ENCODE results near the gene SF3B4. TPM values are rescaled to one million over a fixed set of nuclear protein-coding genes. Genes with fewer than 3 reads are reported as not detected.

The SF3B4 gene
- total and polyA plus RNA-seq, 2 of the 13 experiments (the other 11 are each of a cell fraction or from before 2014, with no cell fraction given): 13.8 to 14.8 TPM

DNA sequence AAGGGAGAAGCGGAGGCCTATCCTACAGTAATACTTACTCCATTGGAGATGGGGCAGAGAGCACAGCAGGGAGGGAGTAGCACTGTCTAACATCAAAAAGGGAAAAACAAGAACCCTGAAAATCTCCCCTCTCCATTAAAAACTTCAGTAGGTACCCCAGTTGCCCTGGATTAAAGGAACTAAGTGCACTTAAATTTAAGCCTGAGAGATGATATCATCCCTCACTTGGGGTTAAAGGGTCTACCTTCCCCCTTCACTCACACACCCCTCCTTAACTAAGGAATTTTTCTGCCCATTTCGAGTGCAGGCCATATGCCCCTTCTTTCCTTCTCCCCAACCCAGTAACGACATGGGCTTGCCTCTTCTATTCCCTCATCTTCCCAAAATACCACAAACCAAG lies 12.8 kb upstream of the SF3B4 start:
- ATAC-seq: no peak
- H3K27ac ChIP-seq (ENCODE audit: extremely low read length, insufficient read depth, low read length): no peak overlapping the region
- H3K27me3 ChIP-seq (ENCODE audit: control insufficient read depth in 1 of 2, insufficient read depth in 2 of 2, low read length in 2 of 2): no peaks in the 10 kb centered on the region
- ChIA-PET CTCF (ENCODE audit: low intra/inter-chr PET ratio, low total read pairs) (no interaction called here), POLR2A (interaction anchor here (3.0 to 6.0 kb wide), 2 partner anchors 12 to 53 kb away, joined by 18 to 74 read pairs; partner anchors contain the start of gene SF3B4)
- intact Hi-C loops (cut with micrococcal nuclease; ENCODE audit: unreplicated experiment) (no loop called here), in situ Hi-C loops (cut with HindIII; ENCODE audit: extremely low pct_ligation_motif_present, low pct_unique_long_range_greater_than_20kb) (no loop called here)
- no peak for DNase-seq (ENCODE audit: low spot score)
- WGBS (ENCODE audit: low lambda C conversion rate): 95% methylated on average over 3 of the region's 3 CpGs
- no peak for FAIRE-seq
- peaks cover 5 to 14% of the 10 kb centered on the region in 2 experiments; a peak in 3 of 5 replicates for H3K36me3 ChIP-seq (replicated peaks in 1 of 2; ENCODE audit: control insufficient read depth in 1 of 2, insufficient read depth in 2 of 2, low read length in 2 of 2)
- no peak overlapping the region for H2AFZ ChIP-seq (ENCODE audit: low read length)
- no peak overlapping the region for H3K9ac ChIP-seq (ENCODE audit: insufficient read depth, low read depth, low read length)
- no peak for TF ChIP-seq ZSCAN30 (CRISPR knock-in tag; IDR thresholded peaks at IDR 0.05)
- TF ChIP-seq ZNF383 (CRISPR knock-in tag; IDR thresholded peaks at IDR 0.05; ENCODE audit: borderline replicate concordance): no peak
- no peak for TF ChIP-seq ZNF660 (CRISPR knock-in tag; IDR thresholded peaks at IDR 0.05; ENCODE audit: borderline replicate concordance, low read depth)
- no peak for TF ChIP-seq ZBTB2 (CRISPR knock-in tag; IDR thresholded peaks at IDR 0.05; ENCODE audit: low read depth)
- TF ChIP-seq CERS6 (CRISPR knock-in tag; IDR thresholded peaks at IDR 0.05): no peak
- TF ChIP-seq ZNF138 (CRISPR knock-in tag; IDR thresholded peaks at IDR 0.05; ENCODE audit: low read depth): no peak
- TF ChIP-seq, protein P1, sequence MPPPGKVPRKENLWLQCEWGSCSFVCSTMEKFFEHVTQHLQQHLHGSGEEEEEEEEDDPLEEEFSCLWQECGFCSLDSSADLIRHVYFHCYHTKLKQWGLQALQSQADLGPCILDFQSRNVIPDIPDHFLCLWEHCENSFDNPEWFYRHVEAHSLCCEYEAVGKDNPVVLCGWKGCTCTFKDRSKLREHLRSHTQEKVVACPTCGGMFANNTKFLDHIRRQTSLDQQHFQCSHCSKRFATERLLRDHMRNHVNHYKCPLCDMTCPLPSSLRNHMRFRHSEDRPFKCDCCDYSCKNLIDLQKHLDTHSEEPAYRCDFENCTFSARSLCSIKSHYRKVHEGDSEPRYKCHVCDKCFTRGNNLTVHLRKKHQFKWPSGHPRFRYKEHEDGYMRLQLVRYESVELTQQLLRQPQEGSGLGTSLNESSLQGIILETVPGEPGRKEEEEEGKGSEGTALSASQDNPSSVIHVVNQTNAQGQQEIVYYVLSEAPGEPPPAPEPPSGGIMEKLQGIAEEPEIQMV (CRISPR knock-in tag; IDR thresholded peaks at IDR 0.05; ENCODE audit: low read depth): no peak
- no peak for TF ChIP-seq ZSCAN9 (CRISPR knock-in tag; IDR thresholded peaks at IDR 0.05; ENCODE audit: borderline replicate concordance)
- TF ChIP-seq TARDBP (CRISPR knock-in tag; IDR thresholded peaks at IDR 0.05): no peak
- no peak for TF ChIP-seq SPEN (CRISPR knock-in tag; IDR thresholded peaks at IDR 0.05; ENCODE audit: low read depth)
- TF ChIP-seq HMG20A (CRISPR knock-in tag; IDR thresholded peaks at IDR 0.05; ENCODE audit: borderline replicate concordance): no peak
- TF ChIP-seq ZNF800 (CRISPR knock-in tag; IDR thresholded peaks at IDR 0.05): no peak
- no peak for TF ChIP-seq PREB (CRISPR knock-in tag; IDR thresholded peaks at IDR 0.05)
- BruUV-seq (replicated peaks): no TSS peak
- H3K79me2 ChIP-seq (ENCODE audit: insufficient read depth, low read length): no peaks in the 10 kb centered on the region
- no peak overlapping the region for H3K4me2 ChIP-seq (ENCODE audit: low read depth, low read length)
- H4K20me1 ChIP-seq (ENCODE audit: insufficient read depth, low read length): no peaks in the 10 kb centered on the region
- H3K9me3 ChIP-seq (ENCODE audit: low read length): no peaks in the 10 kb centered on the region
- no peak overlapping the region for H3K4me3 ChIP-seq (replicated peaks in 1 of 3; ENCODE audit: insufficient read depth in 1 of 3, low read depth in 2 of 3, low read length in 3 of 3)
- H3K4me1 ChIP-seq (ENCODE audit: insufficient read depth, low read length): peaks cover 51% of the 10 kb centered on the region

All from HepG2 (cell line).